Measurements from ENCODE around the gene NUFIP2. TPM values are rescaled to one million over a fixed set of nuclear protein-coding genes. Genes with fewer than 3 reads are reported as not detected.

The NUFIP2 gene
- total RNA-seq, 1 donor from 2014 or later = 35.8 TPM

DNA sequence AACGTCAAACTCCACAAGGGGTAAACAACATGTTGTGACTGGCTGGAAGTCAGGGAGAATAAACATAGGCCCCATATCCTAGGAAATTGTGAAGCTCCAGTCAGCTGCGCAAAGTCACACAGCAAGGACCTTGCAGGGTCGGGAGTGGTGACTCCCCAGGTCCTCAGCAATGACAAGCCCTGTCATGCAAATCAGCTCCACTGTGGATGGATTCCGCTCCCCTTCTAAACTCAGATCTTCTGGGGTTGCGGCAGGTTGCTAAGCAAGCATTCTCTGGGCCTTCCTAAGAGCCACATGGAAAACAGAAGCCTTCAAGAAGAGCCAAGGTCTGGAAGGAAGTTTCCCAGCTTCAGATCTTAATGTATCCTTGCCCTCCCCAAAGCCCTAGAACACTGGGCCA lies 84.9 kb downstream of the NUFIP2 start:
- H3K27me3 ChIP-seq (ENCODE audit: control insufficient read depth, insufficient read depth, low read length) = no peaks in the 10 kb centered on the region
- no peak for DNase-seq (ENCODE audit: low read depth)
- no peak overlapping the region for H3K4me3 ChIP-seq (ENCODE audit: low read depth, low read length)
- TF ChIP-seq, protein P1, sequence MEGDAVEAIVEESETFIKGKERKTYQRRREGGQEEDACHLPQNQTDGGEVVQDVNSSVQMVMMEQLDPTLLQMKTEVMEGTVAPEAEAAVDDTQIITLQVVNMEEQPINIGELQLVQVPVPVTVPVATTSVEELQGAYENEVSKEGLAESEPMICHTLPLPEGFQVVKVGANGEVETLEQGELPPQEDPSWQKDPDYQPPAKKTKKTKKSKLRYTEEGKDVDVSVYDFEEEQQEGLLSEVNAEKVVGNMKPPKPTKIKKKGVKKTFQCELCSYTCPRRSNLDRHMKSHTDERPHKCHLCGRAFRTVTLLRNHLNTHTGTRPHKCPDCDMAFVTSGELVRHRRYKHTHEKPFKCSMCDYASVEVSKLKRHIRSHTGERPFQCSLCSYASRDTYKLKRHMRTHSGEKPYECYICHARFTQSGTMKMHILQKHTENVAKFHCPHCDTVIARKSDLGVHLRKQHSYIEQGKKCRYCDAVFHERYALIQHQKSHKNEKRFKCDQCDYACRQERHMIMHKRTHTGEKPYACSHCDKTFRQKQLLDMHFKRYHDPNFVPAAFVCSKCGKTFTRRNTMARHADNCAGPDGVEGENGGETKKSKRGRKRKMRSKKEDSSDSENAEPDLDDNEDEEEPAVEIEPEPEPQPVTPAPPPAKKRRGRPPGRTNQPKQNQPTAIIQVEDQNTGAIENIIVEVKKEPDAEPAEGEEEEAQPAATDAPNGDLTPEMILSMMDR (IDR thresholded peaks at IDR 0.05; ENCODE audit: insufficient read depth, low read length, poor library complexity, severe bottlenecking) = no peak
- H3K36me3 ChIP-seq (ENCODE audit: control insufficient read depth, insufficient read depth, low read length) = no peaks in the 10 kb centered on the region

GRCh38 chr17:29207975-29208374 lies 86.0 kb downstream of the NUFIP2 start:
- TF ChIP-seq, protein P1 (IDR thresholded peaks at IDR 0.05; ENCODE audit: insufficient read depth, low read length, poor library complexity, severe bottlenecking) = no peak
- Histone ChIP-seq H3K36me3 (ENCODE audit: control insufficient read depth, insufficient read depth, low read length) (no peaks in the 10 kb centered on the region), H3K27me3 (ENCODE audit: control insufficient read depth, insufficient read depth, low read length) (no peaks in the 10 kb centered on the region), H3K4me3 (ENCODE audit: low read depth, low read length) (no peak overlapping the region)
- no peak for DNase-seq (ENCODE audit: low read depth)

Other genes starting within 250 kb of the NUFIP2 start
- gene MYO18A, start 113.8 kb downstream of the NUFIP2 start, total RNA-seq = 18.6 and 19.8 TPM in 2 replicates
- not detected in 2 replicates for gene CRYBA1, start 47.3 kb downstream of the NUFIP2 start, total RNA-seq
- gene TAOK1, start 96.2 kb upstream of the NUFIP2 start, total RNA-seq = 47.5 and 49.1 TPM in 2 replicates

Data from kidney epithelial cell (primary cell).